Measurements from ENCODE around the gene ITPK1. TPM values are rescaled to one million over a fixed set of nuclear protein-coding genes. Genes with fewer than 3 reads are reported as not detected.

ITPK1 gene
- total RNA-seq, 2 experiments from 2014 or later: 17.8 to 34.7 TPM

- intact Hi-C loops (cut with micrococcal nuclease; ENCODE audit: unreplicated experiment): no loop called here
- Histone ChIP-seq H3K9me3 (ENCODE audit: low read length) (peaks cover 25% of the 10 kb centered on the region; the same call in 1 of the 2 replicates), H3K27ac (ENCODE audit: low read depth, low read length, poor library complexity, severe bottlenecking) (no peak overlapping the region), H3K79me2 (ENCODE audit: insufficient read depth, low read depth, low read length) (no peaks in the 10 kb centered on the region), H2AFZ (ENCODE audit: low read length) (no peak overlapping the region), H3K4me3 (ENCODE audit: low read depth, low read length, poor library complexity, severe bottlenecking) (no peak overlapping the region), H3K4me1 (ENCODE audit: insufficient read depth, low read length, poor library complexity, severe bottlenecking) (no peaks in the 10 kb centered on the region), H3K9me2 (ENCODE audit: insufficient read depth, low read length) (no peaks in the 10 kb centered on the region), H3K36me3 (ENCODE audit: insufficient read depth, low read length) (no peaks in the 10 kb centered on the region), H4K20me1 (ENCODE audit: insufficient read depth, low read length) (no peaks in the 10 kb centered on the region), H3K4me2 (ENCODE audit: low read length) (no peak overlapping the region)
- TF ChIP-seq CTCF (conservative IDR thresholded peaks at IDR 0.05; ENCODE audit: low read length) (no peak), EZH2phosphoT487 (IDR thresholded peaks at IDR 0.05; ENCODE audit: borderline replicate concordance, low read depth, low read length) (no peak)
- DNase-seq (ENCODE audit: low spot score): no peak
- BruUV-seq (replicated peaks): no TSS peak
- CTCF ChIA-PET (ENCODE audit: unreplicated experiment): no interaction called here
- POLR2A ChIA-PET: no interaction called here
Observed at GRCh38 chr14:92976268-92976667, 139.5 kb downstream of the ITPK1 start.

- ChIA-PET POLR2A (no interaction called here), CTCF (ENCODE audit: unreplicated experiment) (interaction anchor here (0.7 kb wide), 1 partner anchor 42 kb away, joined by 3 read pairs; no protein-coding TSS in a partner anchor)
- no peaks in the 10 kb centered on the region for H3K9me2 ChIP-seq (ENCODE audit: insufficient read depth, low read length)
- no peak overlapping the region for H3K4me2 ChIP-seq (ENCODE audit: low read length)
- no peak for TF ChIP-seq EZH2phosphoT487 (IDR thresholded peaks at IDR 0.05; ENCODE audit: borderline replicate concordance, low read depth, low read length)
- no peak for TF ChIP-seq CTCF (conservative IDR thresholded peaks at IDR 0.05; ENCODE audit: low read length)
- intact Hi-C loops (cut with micrococcal nuclease; ENCODE audit: unreplicated experiment): no loop called here
- H3K9me3 ChIP-seq (ENCODE audit: low read length): peaks cover 23% of the 10 kb centered on the region; the same call in 1 of the 2 replicates
- BruUV-seq (replicated peaks): no TSS peak
- H2AFZ ChIP-seq (ENCODE audit: low read length): no peak overlapping the region
- no peak overlapping the region for H3K4me3 ChIP-seq (ENCODE audit: low read depth, low read length, poor library complexity, severe bottlenecking)
- no peak for DNase-seq (ENCODE audit: low spot score)
- no peaks in the 10 kb centered on the region for H3K79me2 ChIP-seq (ENCODE audit: insufficient read depth, low read depth, low read length)
- H3K36me3 ChIP-seq (ENCODE audit: insufficient read depth, low read length): no peaks in the 10 kb centered on the region
- H3K27ac ChIP-seq (ENCODE audit: low read depth, low read length, poor library complexity, severe bottlenecking): no peak overlapping the region
- no peaks in the 10 kb centered on the region for H4K20me1 ChIP-seq (ENCODE audit: insufficient read depth, low read length)
- H3K4me1 ChIP-seq (ENCODE audit: insufficient read depth, low read length, poor library complexity, severe bottlenecking): no peaks in the 10 kb centered on the region
Observed at GRCh38 chr14:92974541-92975345, 141.0 kb downstream of the ITPK1 start.

- Histone ChIP-seq H3K79me2 (ENCODE audit: insufficient read depth, low read depth, low read length) (no peaks in the 10 kb centered on the region), H3K4me2 (ENCODE audit: low read length) (no peak overlapping the region), H2AFZ (ENCODE audit: low read length) (no peak overlapping the region), H3K4me3 (ENCODE audit: low read depth, low read length, poor library complexity, severe bottlenecking) (no peak overlapping the region), H3K36me3 (ENCODE audit: insufficient read depth, low read length) (no peaks in the 10 kb centered on the region), H3K9me3 (ENCODE audit: low read length) (peaks cover 17% of the 10 kb centered on the region; the same call in 1 of the 2 replicates), H4K20me1 (ENCODE audit: insufficient read depth, low read length) (no peaks in the 10 kb centered on the region), H3K4me1 (ENCODE audit: insufficient read depth, low read length, poor library complexity, severe bottlenecking) (no peaks in the 10 kb centered on the region), H3K27ac (ENCODE audit: low read depth, low read length, poor library complexity, severe bottlenecking) (no peak overlapping the region), H3K9me2 (ENCODE audit: insufficient read depth, low read length) (no peaks in the 10 kb centered on the region)
- no peak for TF ChIP-seq CTCF (conservative IDR thresholded peaks at IDR 0.05; ENCODE audit: low read length)
- no peak for TF ChIP-seq EZH2phosphoT487 (IDR thresholded peaks at IDR 0.05; ENCODE audit: borderline replicate concordance, low read depth, low read length)
- intact Hi-C loops (cut with micrococcal nuclease; ENCODE audit: unreplicated experiment): no loop called here
- CTCF ChIA-PET (ENCODE audit: unreplicated experiment): no interaction called here
- BruUV-seq (replicated peaks): no TSS peak
- POLR2A ChIA-PET: no interaction called here
- no peak for DNase-seq (ENCODE audit: low spot score)
Observed at GRCh38 chr14:92973798-92974372, 141.8 kb downstream of the ITPK1 start.

Data from OCI-LY7 (cell line).